GM21390 (cell line): ENCODE data around the gene HMGB1.
A peak's percentile ranks its signal among the peaks of the same experiment; 100 is the strongest.

Experiments
- ATAC-seq: cut with Tn5 transposase; IDR thresholded peaks from one replicate; pipeline ENCODE4 v1.9.1; 2021; ENCODE audit not compliant: unreplicated experiment

The HMGB1 gene

GRCh38 chr13:30465593-30466357 is at the start of gene HMGB1:
TSS of gene HMGB1 (minus strand) at chr13:30465936. CDS start at chr13:30463680, 2,256 bp downstream.
- ATAC-seq = peak; percentile 86

- no peak for ATAC-seq
These were observed 45.2 kb upstream of the HMGB1 start for GRCh38 chr13:30510811-30511371.

GRCh38 chr13:30510091-30510490 is 44.4 kb upstream of the HMGB1 start:
- no peak for ATAC-seq

GRCh38 chr13:30509254-30510050 is 43.7 kb upstream of the HMGB1 start:
- no peak for ATAC-seq

- peak; percentile 90 for ATAC-seq
These were observed 38.3 kb upstream of the HMGB1 start for GRCh38 chr13:30504081-30504480.

- ATAC-seq = no peak
These were observed 36.5 kb upstream of the HMGB1 start for GRCh38 chr13:30502237-30502636.

GRCh38 chr13:30499338-30499737 is 33.6 kb upstream of the HMGB1 start:
- no peak for ATAC-seq

- no peak for ATAC-seq
These were observed 30.4 kb upstream of the HMGB1 start for GRCh38 chr13:30496147-30496546.

GRCh38 chr13:30495746-30496145 is 30.0 kb upstream of the HMGB1 start:
- ATAC-seq = no peak

- no peak for ATAC-seq
These were observed 28.1 kb upstream of the HMGB1 start for GRCh38 chr13:30493658-30494381.

GRCh38 chr13:30487075-30487470 is 21.3 kb upstream of the HMGB1 start:
- ATAC-seq = no peak

GRCh38 chr13:30486230-30487074 is 20.7 kb upstream of the HMGB1 start:
- no peak for ATAC-seq

- ATAC-seq = no peak
These were observed 15.6 kb upstream of the HMGB1 start for GRCh38 chr13:30481241-30481760.

GRCh38 chr13:30480292-30480950 is 14.7 kb upstream of the HMGB1 start:
- no peak for ATAC-seq

- no peak for ATAC-seq
These were observed 14.1 kb upstream of the HMGB1 start for GRCh38 chr13:30479883-30480219.

GRCh38 chr13:30479154-30479882 is 13.6 kb upstream of the HMGB1 start:
- no peak for ATAC-seq

- peak; percentile 98 for ATAC-seq
These were observed 11.8 kb upstream of the HMGB1 start for GRCh38 chr13:30477346-30478195.

- no peak for ATAC-seq
These were observed 7.9 kb upstream of the HMGB1 start for GRCh38 chr13:30473675-30474074.
